OCI-LY7 (cell line): ENCODE data around the gene FCHSD2. TPM values are rescaled to one million over a fixed set of nuclear protein-coding genes. Genes with fewer than 3 reads are reported as not detected.

Source experiments
- BruUV-seq: library from RNA; stranded (reverse); fragments of 400-500 nt; replicated peaks from 2 replicates; lab custom pipeline; 2021; lab: Mats Ljungman, UMichigan
- CTCF ChIA-PET: fragments of 300-600 bp; sonication (Branson Sonifier 250); formaldehyde crosslinking; loops from one replicate; lab custom pipeline; 2022; ENCODE audit warnings: antibody characterized with exemption; ENCODE audit not compliant: unreplicated experiment; lab: Charles Lee
- POLR2A ChIA-PET: fragments of 300-600 bp; sonication (Branson Sonifier 250); formaldehyde crosslinking; loops from one replicate; lab custom pipeline; 2022; ENCODE audit warnings: antibody characterized with exemption; lab: Charles Lee
- DNase-seq: peaks from one replicate; pipeline ENCODE4 v3.0.0-alpha.2; 2015; ENCODE audit warnings: low spot score
- H2AFZ ChIP-seq: fragments of 200-600 bp; sonication (generic), shearing (Covaris generic); 2 replicates; pipeline ENCODE4 v1.6.1; 2014; ENCODE audit warnings: mild to moderate bottlenecking, antibody characterized with exemption, low read length, moderate library complexity
- H3K27ac ChIP-seq: fragments of 200-600 bp; sonication (generic); 2 replicates; pipeline ENCODE4 v1.5.1; 2014; ENCODE audit warnings: mixed run types, low read depth, mild to moderate bottlenecking, moderate library complexity, low read length, inconsistent platforms; ENCODE audit not compliant: poor library complexity, severe bottlenecking
- H3K36me3 ChIP-seq: fragments of 200-600 bp; sonication (generic); 2 replicates; pipeline ENCODE4 v1.6.1; 2014; ENCODE audit warnings: mild to moderate bottlenecking, antibody characterized with exemption, low read length, moderate library complexity, mixed read lengths; ENCODE audit not compliant: insufficient read depth
- H3K4me1 ChIP-seq: fragments of 200-600 bp; sonication (generic); 2 replicates; pipeline ENCODE4 v1.5.1; 2014; ENCODE audit warnings: mild to moderate bottlenecking, low read length; ENCODE audit not compliant: insufficient read depth, poor library complexity, severe bottlenecking
- H3K4me2 ChIP-seq: fragments of 200-600 bp; sonication (generic); 2 replicates; pipeline ENCODE4 v1.6.1; 2014; ENCODE audit warnings: mild to moderate bottlenecking, low read length
- H3K4me3 ChIP-seq: fragments of 200-600 bp; sonication (generic); 2 replicates; pipeline ENCODE4 v1.5.1; 2014; ENCODE audit warnings: mild to moderate bottlenecking, low read depth, low read length; ENCODE audit not compliant: poor library complexity, severe bottlenecking
- H3K79me2 ChIP-seq: fragments of 200-600 bp; sonication (generic); 2 replicates; pipeline ENCODE4 v1.6.1; 2016; ENCODE audit warnings: low read depth, mild to moderate bottlenecking, low read length, moderate library complexity, mixed read lengths; ENCODE audit not compliant: insufficient read depth
- H3K9me2 ChIP-seq: fragments of 200-600 bp; sonication (generic); 2 replicates; pipeline ENCODE4 v1.6.1; 2016; ENCODE audit warnings: mild to moderate bottlenecking, low read length, mixed read lengths; ENCODE audit not compliant: insufficient read depth
- H3K9me3 ChIP-seq: fragments of 200-600 bp; sonication (generic); 2 replicates; pipeline ENCODE4 v1.6.1; 2014; ENCODE audit warnings: mild to moderate bottlenecking, mixed run types, low read length, mixed read lengths
- H4K20me1 ChIP-seq: fragments of 200-600 bp; sonication (generic); 2 replicates; pipeline ENCODE4 v1.6.1; 2014; ENCODE audit warnings: mild to moderate bottlenecking, antibody characterized with exemption, low read length, moderate library complexity, mixed read lengths; ENCODE audit not compliant: insufficient read depth
- EZH2phosphoT487 ChIP-seq: fragments of 200-600 bp; sonication (generic); IDR thresholded peaks from 2 replicates; pipeline ENCODE4 v1.6.1; 2018; ENCODE audit warnings: low read depth, borderline replicate concordance, mild to moderate bottlenecking, mixed run types, antibody characterized with exemption, low read length, moderate library complexity, mixed read lengths
- intact Hi-C: fragments of 100-400 bp; cut with micrococcal nuclease; formaldehyde crosslinking; loops from one replicate; pipeline ENCODE4 v1.10.0; 2022; ENCODE audit not compliant: unreplicated experiment
- total RNA-seq, 2 experiments: library from RNA; depleted of rRNA in 1 of 2; stranded (reverse); fragments of >200 nt in 1 of 2; shearing (Covaris generic) in 1 of 2; gene quantifications; 2 replicates each; pipeline ENCODE4 v1.2.3, GENCODE V29; 2014 to 2022
- TF ChIP-seq, protein P1 (sequence below): fragments of 200-600 bp; sonication (generic); conservative IDR thresholded peaks from 2 replicates; pipeline ENCODE4 v1.5.1; 2014; ENCODE audit warnings: mild to moderate bottlenecking, antibody characterized with exemption, low read length, moderate library complexity, mixed read lengths

The FCHSD2 gene
- total RNA-seq, 2 experiments from 2014 or later: 39.0 to 147 TPM

DNA sequence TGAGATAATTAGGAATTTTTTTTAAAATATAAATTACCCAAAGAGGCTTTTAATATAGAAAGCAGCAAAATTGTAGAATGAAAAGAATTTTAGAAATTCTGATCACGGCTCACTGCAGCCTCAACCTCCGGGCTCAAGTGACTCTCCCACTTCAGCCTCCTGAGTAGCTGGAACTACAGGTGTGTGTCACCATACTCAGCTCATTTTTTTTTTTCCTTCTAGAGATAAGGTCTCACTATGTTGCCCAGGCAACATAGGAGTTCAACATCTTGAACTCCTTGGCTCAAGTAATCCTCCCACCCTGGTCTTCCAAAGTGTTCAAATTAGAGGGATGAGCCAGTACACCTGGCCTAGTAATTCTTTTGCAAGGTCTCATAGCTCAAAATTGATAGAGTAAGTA lies 251.2 kb downstream of the FCHSD2 start:
- no peak overlapping the region for H3K27ac ChIP-seq
- H3K4me2 ChIP-seq: no peak overlapping the region
- no TSS peak for BruUV-seq
- no peak for DNase-seq
- H3K4me3 ChIP-seq: no peak overlapping the region
- H3K79me2 ChIP-seq: no peaks in the 10 kb centered on the region
- no peaks in the 10 kb centered on the region for H3K9me2 ChIP-seq
- H4K20me1 ChIP-seq: no peaks in the 10 kb centered on the region
- intact Hi-C loops: no loop called here
- H3K9me3 ChIP-seq: no peaks in the 10 kb centered on the region
- ChIA-PET POLR2A (interaction anchor here (0.6 to 1.4 kb wide), 7 partner anchors 12 to 1039 kb away, joined by 3 to 4 read pairs (median 4); no protein-coding TSS in a partner anchor), CTCF (no interaction called here)
- no peaks in the 10 kb centered on the region for H3K4me1 ChIP-seq
- peaks cover 94% of the 10 kb centered on the region for H3K36me3 ChIP-seq
- no peak overlapping the region for H2AFZ ChIP-seq
- TF ChIP-seq, protein P1, sequence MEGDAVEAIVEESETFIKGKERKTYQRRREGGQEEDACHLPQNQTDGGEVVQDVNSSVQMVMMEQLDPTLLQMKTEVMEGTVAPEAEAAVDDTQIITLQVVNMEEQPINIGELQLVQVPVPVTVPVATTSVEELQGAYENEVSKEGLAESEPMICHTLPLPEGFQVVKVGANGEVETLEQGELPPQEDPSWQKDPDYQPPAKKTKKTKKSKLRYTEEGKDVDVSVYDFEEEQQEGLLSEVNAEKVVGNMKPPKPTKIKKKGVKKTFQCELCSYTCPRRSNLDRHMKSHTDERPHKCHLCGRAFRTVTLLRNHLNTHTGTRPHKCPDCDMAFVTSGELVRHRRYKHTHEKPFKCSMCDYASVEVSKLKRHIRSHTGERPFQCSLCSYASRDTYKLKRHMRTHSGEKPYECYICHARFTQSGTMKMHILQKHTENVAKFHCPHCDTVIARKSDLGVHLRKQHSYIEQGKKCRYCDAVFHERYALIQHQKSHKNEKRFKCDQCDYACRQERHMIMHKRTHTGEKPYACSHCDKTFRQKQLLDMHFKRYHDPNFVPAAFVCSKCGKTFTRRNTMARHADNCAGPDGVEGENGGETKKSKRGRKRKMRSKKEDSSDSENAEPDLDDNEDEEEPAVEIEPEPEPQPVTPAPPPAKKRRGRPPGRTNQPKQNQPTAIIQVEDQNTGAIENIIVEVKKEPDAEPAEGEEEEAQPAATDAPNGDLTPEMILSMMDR: no peak
- no peak for TF ChIP-seq EZH2phosphoT487

DNA sequence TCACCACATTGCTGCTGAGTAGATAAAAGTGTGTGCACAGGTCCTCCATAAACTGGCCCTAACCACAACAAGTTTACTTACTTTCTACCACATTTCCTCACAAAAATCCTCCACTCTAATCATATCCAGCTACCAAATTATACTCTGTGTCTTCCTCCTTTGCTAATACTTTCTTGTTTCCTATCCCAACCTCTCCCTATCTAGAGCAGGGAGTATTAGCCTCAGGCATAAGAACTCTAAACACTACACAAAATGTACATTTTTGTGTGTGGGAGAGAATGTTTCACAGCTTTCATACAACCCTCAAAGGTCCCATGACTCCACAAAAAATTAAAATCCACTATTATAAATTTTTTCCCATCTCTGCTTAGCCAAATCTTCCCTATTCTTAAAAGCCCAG lies 255.5 kb downstream of the FCHSD2 start:
- BruUV-seq: no TSS peak
- CTCF ChIA-PET: no interaction called here
- H3K4me3 ChIP-seq: no peak overlapping the region

More for the DNA sequence above, 255.5 kb downstream of the FCHSD2 start:
- Histone ChIP-seq H3K9me2 (no peaks in the 10 kb centered on the region), H2AFZ (no peak overlapping the region), H3K4me1 (no peaks in the 10 kb centered on the region), H3K4me2 (no peak overlapping the region), H3K9me3 (no peaks in the 10 kb centered on the region), H3K36me3 (peaks cover 97% of the 10 kb centered on the region), H3K79me2 (no peaks in the 10 kb centered on the region), H4K20me1 (no peaks in the 10 kb centered on the region), H3K27ac (no peak overlapping the region)
- POLR2A ChIA-PET: interaction anchor here (0.8 to 1.0 kb wide), 2 partner anchors 8 to 12 kb away, joined by 3 read pairs; no protein-coding TSS in a partner anchor
- no peak for DNase-seq
- no peak for TF ChIP-seq EZH2phosphoT487
- TF ChIP-seq, protein P1: no peak
- intact Hi-C loops: no loop called here
